Hepatocyte (in vitro differentiated cells): ENCODE results near the gene TRIM9.

ENCODE experiments used
- CTCF ChIP-seq: fragments of 200-600 bp; sonication (generic); IDR thresholded peaks from 2 replicates; pipeline ENCODE4 v1.5.1; 2016; ENCODE audit warnings: antibody characterized with exemption, mild to moderate bottlenecking; ENCODE audit not compliant: poor library complexity
- EZH2 ChIP-seq: fragments of 200-600 bp; sonication (generic); IDR thresholded peaks from 2 replicates; pipeline ENCODE4 v1.6.1; 2016; ENCODE audit warnings: antibody characterized with exemption, mild to moderate bottlenecking, borderline replicate concordance

GRCh38 chr14:50935126-50936015, 159.5 kb downstream of the TRIM9 start:
- TF ChIP-seq EZH2 (no peak), CTCF (no peak)
